GM21576 (cell line): Measurements from ENCODE around the gene WNT7B.

ENCODE experiments used
- ATAC-seq: cut with Tn5 transposase; IDR thresholded peaks from one replicate; pipeline ENCODE4 v1.9.1; 2021; ENCODE audit warnings: mild to moderate bottlenecking, moderate library complexity; ENCODE audit not compliant: unreplicated experiment

The WNT7B gene

DNA sequence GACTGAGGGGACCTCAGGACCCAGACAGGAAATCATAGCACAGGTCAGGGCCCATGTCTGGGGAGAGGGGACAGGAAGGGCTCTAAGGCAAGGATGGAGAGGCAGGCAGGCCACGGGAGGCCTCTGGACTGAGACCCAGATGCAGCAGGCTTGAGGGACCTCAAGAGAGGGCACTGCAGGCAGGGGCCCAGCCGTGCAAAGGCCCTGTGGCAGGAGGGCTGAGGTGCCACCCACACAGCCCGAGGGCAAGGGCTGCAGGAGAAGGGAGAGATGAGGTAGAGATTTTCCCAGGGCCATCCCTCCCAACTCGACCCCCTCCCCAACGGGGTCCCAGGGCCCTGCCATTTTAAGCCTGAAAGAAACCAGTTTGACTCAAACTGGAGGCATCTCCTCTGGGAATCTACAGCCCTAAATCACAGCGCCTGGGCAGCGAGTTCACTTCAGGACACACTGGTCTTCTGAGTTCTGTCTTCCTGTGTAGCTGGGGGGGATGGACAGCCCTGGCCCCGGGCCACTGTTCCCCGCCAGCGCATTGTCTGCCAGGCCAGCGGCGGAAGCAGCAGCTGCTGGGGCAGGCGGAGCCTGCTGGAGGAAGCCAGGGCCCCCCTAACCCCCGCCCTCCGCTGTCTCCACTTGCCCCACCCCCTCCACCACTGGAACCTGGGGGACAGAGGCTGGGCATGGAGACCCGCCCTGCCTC lies 20.3 kb upstream of the WNT7B start:
- no peak for ATAC-seq

DNA sequence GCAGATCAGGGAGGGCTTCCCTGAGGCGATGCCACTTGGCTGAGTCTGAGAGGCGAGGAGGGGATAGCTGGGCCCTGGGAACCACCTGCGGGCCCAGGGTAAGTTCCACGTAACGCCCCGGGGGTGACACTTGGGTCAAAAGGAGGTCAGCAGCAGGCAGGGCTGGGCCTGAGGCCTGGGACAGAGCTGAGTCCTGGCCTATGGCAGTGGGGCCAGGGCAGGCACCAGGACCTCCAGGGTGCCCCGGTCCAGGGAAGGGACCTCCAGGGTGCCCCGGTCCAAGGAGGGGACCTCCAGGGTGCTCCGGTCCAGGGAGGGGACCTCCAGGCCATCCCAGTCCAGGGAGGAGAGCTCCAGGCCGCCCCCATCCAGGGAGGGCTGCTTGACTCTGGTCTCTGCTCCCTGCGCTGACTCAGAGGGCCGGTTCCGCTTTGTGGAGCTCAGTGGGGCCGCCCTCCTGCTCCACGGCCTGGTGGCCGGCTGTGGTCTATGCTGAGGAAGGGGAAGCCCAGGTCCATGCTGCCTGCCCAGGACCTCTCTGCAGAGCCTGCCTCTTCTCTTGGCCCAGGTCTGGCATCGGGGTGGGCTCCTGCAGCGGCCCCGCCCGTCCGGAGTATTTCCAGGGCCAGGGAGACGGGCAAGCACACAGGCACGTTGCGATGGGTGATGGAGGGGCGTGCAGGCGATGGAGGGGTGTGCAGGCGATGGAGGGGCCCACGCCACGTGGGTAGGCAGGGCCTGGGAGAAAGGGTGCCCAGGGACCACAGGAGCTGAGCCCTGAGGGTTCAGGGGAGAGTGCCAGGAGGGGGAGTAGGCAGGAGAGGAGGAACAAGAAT lies 19.5 kb upstream of the WNT7B start:
- no peak for ATAC-seq

DNA sequence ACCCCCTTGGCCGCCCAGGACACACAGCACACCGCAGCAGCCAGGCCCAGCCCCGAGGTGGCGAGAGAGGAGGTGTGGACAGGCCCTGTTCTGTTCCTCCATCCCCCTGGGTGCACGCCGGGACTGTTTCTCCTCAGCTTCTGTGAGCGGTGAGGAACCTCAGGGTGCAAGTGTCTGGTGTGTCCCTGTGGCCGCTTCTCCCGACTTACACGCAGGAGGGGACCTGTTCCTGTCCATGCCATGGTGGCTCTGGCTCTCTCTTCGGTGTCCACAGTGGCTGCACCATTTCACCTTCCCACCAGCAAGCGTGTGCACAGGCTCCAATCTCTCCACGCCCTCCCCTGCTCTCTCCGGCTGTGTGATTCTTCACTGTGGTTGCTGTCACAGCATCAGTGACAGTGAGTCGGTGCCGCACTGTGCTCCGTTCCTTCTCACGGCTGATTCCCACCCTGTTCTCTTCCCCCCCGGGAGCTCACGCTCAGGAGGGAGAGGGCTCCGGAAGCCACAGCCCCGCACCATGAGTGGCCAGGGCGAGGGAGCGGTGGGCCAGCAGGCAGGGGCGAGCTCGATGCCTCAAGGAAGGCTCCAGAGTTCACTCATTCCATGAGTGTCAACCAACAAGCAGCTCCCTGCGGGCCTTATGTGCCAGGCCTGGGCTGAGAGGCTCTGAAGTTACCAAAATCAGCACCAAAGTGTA lies 18.6 kb upstream of the WNT7B start:
- ATAC-seq = no peak

DNA sequence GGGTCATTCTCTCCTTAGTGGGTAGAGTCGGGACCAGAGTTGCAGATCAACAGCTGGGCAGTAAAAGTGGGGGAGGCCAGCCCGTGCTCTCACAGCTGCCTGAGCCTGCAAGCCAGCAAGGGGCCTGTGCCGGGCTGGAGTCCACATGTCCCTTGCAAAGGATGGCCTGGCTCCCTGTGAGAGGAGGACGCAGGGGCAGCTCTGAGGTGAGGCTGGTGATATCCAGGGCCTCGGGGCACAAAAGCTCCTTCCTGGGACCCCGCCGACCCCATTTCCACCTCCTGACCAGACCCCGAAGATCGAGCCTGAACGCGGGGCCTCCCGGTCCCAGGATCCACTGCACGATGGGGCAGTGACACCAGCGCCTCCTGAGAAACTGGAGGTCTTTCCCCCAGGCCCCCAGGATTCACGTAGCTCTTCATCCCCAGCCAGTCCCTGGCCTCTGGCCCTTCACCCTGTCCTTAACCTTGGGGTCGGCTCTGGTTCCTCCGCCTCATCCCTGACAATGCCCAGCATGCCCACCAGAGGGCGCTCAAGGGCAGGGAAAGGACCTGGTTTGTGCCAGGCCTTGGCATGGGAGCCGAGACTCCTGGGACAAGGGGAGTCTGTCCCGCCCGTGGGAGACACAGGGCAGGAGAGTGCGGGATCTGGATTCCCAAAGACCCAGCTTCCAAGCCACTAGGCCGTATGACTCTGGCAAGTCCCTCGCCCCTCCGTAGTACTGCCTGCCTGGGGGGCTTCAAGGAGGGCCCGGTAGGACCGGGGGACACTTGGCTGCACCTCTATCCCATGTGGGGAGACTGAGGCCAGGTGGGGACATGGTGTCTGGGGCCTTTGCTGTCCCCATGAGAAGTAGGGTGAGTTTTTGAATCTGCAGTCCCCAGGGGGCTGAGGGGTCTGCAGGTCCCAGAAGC lies 17.8 kb upstream of the WNT7B start:
- ATAC-seq = no peak

DNA sequence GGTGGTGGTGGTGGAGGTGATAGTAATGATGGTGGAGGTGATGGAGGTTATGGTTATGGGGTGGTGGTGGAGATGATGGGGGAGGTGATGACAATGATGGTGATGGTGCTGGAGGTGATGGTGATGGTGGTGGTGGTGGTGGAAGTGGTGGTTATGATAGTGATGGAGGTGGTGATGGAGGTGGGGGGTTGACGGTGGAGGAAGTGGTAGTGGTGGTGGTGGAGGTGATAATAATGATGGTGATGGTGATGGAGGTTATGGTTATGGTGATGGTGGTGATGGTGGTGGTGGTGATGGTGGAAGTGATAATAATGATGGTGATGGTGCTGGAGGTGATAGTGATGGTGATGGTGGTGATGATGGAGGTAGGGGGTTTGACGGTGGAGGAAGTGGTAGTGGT lies 16.9 kb upstream of the WNT7B start:
- no peak for ATAC-seq

DNA sequence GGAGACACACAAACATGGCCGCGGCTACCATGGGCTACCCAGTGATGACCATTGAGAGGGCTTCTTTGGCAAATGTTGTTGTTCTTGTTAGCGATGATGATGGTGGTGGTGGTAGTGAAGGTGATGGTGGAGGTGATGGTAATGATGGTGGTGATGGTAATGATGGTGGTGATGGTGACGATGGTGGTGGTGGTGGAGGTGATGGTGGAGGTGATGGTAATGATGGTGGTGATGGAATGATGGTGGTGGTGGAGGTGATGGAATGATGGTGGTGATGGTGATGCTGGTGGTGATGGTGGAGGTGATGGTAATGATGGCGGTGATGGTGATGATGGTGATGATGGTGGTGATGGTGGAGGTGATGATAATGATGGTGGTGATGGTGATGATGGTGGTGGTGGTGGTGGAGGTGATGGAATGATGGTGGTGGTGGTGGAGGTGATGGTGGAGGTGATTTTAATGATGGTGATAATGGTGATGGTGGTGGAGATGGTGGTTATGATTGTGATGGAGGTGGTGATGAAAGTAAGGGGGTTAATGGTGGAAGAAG lies 16.3 kb upstream of the WNT7B start:
- ATAC-seq = no peak

DNA sequence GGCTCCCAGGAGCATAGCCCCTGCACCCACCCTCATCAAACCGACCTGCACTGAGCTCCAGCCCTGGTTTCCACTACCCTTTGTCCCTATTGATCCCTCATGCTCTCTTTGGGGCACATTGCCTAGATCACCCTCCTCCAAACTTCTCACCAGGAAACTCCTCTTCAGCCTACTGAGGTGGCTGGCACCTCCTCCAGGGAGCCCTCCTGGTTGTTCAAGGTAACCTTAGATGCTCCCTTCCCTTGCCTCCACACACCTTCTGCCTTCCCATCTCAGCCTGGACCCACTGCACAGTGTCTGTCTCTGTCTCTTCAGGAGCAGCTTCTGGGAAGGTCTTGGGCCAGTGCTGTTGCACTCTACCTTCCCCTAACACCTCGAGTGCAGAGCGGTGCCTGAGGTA lies 15.8 kb upstream of the WNT7B start:
- ATAC-seq = no peak

DNA sequence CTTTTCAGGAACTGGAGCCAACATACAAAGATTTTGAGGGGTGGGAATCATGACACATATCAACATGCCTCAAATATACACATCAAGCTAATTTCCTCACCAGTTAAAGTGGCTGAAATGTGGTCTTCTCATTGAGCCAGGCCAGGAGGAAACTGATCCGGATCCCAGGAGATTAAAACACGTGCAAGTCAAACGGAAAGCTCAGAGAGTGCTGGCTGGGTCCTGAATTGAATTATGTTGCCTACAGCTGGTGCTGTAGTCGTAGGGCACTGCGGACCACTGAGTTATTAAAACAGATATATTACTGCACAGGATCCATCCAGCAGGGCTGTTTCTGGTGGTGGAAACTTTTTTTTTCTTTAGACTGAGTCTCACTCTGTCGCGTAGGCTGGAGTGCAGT lies 14.1 kb upstream of the WNT7B start:
- ATAC-seq = no peak

DNA sequence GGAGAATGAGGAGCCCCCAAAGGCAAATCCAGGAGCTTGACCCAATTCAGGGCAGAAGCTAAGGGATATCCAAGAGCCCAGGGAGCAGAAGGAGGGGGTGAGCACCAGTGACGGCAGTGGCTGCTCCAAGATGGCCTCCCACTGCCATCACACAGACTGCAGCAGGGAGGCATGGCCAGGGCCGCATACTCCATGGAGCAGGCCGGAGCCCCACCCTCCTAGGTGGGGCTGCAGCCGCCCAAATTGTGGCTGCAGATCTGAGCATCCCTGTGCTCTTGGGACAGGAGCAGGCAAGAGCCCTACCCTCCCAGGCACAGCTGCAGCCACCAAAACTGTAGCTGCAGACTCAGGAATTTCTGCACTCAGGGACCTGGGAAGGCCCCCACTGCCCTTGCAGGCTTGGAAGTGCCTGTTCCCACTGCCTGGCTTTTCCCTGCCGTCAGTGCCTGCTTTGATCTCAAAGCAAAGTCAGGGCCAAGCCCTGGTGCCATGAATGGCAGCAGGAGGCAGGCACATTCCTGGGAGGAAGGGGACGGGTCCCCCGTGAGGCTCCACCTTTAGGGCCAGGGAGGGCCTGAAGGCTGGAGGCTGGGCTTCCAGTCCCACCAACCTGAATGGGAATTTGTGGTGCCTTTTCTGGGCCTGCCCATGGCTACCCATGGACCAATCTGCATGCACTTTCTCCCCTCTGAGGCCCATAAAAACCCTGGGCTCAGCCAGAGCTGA lies 10.3 kb upstream of the WNT7B start:
- ATAC-seq = no peak

DNA sequence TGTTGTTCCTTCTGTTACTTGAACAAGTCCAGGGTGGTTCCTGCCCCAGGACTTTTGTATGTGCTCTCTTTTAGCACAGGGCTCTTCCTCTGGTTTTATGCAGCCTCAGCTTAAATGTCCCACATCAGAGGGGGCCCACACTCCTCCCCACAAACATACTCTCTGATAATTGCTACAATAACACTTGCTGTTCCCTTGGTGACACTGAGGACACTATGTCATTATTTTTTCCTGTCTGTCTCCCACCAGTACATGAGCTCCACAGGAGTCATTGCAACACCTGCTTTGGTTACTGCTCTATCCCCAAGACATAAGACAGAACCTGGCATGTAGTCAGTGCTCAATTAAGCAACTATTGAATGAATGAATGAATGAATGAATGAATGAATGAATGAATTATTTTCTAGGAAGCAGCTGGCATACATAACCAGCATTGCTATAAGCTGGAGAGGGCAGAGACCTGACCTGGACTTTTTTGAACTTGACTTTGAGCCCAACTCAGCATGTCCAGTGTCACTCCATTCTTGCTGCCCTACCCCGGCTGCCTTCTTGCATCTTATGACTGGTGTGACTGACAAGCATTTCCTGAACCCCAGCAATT lies 7.5 kb upstream of the WNT7B start:
- no peak for ATAC-seq

DNA sequence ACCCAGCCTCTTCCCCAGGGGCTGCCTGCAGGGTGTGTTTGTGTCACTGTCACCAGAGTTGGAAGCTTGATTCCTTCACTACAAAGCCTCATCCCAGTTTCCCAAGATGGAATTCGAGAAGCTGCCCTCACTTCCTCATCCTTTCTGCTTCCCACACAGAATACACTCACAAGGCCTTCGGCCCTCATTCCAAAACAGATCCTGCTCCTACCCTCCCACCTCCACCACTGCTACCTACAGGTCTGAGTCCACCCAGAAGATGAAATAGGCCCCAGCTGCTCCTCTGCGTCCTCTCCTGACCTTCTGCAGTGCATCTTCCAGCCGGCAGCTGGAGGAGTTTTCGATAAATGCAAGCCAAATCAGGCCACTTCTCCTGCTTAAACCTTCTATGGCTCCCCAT lies 6.8 kb upstream of the WNT7B start:
- ATAC-seq = no peak

DNA sequence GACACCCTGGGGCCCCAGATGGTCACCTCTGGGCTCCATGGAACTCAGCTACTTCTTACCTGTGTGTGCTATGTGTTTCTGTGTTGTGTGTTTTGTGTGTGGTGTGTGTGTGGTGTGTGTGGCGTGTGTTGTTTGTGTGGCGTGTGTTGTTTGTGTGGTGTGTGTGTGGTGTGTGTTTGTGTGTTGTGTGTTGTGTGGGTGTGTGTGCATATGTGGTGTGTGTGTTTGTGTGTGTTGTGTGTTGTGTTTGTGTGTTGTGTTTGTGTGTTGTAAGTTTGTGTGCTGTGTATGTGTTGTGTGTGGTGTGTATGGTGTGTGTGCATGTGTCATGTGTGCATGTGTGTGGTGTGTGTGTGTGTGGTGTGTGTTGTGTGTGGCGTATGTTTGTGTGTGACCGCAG lies 3.8 kb upstream of the WNT7B start:
- ATAC-seq = no peak

DNA sequence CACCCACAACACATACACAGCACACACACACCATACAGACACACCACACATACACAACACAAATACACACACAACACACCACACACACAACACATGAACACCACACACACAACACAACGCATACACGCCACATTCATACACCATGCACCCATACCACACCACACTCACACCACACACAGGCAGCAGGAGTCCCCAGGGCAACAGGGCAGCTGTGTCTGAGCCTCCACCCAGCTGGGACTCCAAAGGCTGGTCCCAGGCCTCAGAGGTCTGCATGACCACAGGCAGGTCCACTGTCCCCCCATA lies 3.3 kb upstream of the WNT7B start:
- ATAC-seq = no peak

DNA sequence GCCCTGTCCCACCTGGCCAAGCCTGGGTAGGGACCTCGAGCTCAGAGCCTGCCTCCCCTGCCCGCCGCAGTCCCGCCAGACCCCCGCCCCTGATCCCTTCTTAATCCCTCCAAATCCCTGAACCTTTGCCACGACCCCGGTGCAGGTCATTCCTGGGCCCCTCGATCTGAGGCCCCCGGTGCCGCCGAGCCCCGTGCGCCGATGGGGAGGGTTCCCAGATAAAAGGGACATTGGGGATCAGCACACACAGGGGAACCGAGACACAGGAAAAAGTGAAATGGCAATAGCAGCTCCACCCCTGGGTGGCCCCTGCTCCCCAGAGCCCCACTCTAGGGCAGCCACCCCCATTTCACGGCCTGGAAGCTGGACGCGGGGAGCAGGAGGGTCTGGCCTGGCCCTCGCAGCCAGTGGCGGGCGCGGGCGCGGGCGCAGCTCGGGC lies 1.3 kb upstream of the WNT7B start:
- no peak for ATAC-seq

DNA sequence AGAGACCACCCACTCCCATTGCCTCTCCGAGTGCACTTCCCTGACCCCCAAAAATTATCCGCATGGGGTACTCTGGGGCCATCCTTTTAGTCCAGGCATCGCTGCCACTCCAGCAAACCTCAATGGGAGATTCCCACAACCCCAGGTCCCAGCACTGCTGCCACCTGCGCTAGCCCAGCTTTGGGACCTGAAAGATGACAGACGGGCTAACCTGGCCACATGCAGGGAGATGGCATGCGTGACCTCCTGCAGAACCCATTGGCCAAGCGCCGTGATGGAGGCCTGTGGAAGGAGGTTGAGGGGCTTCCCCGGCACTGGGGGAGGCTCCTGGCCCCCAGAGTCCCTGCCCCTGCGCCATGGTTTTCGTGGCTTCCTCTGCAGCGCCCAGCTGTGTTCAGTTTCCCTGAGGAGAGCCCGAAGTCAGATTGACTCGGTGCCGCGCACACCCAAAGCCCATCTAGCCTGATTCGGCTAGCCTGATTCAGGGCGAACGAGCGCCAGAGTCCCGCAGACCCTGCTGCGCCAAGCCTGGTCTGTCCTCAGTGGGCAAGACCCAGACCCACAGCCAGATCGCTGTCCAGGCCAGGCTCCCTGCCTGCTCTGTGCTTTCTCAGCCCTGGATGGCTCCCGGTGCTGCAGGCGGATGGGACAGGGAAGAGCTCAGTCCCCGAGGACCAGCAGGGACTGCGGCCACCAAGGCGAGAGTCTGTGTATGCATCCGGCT lies 751 bp upstream of the WNT7B start:
- ATAC-seq = no peak

DNA sequence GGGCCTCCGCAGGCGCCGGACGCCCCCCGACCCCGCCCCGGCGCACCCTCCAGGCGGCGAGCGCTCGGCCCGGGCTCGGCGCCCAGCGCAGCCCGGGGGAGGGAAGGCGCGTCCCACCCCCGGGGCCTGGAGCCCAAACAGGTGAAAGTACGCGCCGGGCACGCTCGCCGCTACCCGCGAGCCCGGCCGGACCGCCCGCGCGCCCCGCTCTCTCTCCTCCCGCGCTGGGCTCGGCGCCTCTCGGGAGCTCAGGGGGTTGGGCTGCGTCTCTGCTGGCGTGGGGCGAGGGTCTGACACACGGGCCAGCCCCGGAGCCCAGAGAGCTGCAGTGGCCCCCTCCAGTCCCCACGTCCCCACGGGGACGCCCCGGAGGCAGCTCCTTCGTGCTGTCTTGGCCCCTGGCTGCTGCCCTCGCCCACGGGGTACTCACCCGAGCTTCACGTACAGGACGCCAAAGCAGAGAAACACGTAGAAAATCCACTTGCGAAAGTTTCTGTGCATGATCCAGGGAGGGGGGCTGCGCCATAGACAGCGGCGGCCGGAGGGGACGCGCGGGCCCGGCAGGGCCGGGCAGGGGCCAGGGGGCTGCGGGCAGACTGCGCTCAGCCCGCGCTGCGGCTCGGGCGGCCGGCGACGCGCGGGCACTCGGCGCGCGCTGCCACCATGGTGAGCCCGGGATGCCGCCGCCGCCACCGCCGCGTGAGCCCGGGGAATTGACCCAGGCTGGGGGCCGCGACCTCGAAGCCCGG lies 534 bp downstream of the WNT7B start:
- no peak for ATAC-seq

DNA sequence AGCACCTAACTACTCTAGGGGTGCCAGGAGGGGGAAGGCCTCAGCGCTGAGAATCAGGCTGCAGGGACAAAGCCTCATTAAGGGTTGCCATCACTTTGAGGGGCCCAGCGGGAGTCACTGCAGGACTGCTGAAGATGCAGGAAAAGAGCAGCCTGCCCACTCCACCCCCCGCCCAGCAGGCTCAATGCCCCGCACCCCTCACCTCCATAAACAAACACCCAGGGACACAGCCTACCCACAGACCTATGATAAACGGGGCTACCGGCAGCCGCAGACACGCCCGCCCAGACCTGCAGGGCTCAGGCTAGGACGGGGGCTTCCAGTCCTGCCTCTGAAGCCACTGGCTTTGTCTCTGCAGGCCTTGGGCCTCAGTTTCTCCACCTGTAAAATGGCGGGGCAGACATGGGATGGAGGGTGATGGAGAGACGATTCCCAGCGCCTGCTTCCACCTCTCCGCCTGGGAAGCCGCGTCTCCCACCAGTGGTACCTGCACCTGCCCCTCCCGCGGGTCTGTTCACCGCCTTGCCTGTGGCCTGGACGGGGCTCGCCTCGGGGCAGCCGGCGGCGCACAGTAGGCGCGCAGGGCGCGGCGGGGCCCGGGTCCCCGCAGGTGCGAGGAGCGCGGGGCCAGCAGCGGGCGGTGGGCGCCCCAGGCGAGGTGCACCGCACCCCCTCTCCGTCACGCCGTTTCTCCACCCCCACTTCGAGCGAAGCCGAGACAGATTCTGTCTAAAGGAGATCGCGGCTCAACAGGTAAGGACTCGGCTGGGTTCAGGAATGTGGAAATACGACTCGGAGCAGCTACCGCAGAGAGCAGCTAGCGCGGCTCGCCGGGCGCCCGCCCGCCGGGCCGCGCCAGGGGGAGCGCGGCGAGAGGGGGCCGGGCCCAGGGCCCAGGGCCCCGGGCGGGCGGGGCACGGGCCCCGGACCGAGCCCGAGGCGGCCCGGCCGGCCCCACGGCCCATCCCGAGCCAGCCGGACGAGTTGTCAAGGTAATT lies 1.5 kb downstream of the WNT7B start:
- ATAC-seq = no peak
